Raji (cell line): ENCODE results near the gene CDCA8.

Experiments
- POLR2A ChIP-seq: IDR thresholded peaks from 2 replicates; pipeline ENCODE4 v1.6.1; 2011; ENCODE audit warnings: low read depth, low read length, control low read depth; ENCODE audit not compliant: insufficient read depth

The CDCA8 gene

DNA sequence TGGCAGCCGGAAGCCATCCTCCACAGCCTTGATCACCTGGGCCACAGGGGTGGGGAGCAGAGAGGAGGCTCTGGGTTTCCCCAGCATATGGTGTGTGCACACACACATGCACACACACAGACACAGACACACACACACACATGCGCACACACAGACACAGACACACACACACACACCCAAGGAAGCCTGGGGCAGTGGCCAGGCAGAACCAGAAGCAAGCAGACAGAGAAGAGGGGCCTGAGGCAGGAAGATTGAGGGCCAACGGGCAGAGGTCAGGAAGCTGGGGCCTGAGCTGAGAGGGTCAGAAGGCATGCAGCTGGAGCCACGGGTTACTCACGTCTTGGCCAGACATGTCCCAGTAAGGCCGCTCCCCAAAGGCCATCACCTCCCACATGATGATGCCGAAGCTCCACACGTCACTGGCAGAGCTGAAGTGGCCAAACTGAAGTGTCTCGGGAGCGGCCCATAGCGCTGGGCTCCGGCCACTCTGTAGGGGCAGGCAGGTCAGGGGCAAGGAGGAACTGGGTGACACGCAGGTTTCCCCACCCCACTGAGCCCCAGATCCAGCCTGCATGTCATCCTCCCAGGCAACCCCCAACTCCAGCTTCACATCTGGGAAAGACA, 27.4 kb downstream of the CDCA8 start:
- no peak for TF ChIP-seq POLR2A

DNA sequence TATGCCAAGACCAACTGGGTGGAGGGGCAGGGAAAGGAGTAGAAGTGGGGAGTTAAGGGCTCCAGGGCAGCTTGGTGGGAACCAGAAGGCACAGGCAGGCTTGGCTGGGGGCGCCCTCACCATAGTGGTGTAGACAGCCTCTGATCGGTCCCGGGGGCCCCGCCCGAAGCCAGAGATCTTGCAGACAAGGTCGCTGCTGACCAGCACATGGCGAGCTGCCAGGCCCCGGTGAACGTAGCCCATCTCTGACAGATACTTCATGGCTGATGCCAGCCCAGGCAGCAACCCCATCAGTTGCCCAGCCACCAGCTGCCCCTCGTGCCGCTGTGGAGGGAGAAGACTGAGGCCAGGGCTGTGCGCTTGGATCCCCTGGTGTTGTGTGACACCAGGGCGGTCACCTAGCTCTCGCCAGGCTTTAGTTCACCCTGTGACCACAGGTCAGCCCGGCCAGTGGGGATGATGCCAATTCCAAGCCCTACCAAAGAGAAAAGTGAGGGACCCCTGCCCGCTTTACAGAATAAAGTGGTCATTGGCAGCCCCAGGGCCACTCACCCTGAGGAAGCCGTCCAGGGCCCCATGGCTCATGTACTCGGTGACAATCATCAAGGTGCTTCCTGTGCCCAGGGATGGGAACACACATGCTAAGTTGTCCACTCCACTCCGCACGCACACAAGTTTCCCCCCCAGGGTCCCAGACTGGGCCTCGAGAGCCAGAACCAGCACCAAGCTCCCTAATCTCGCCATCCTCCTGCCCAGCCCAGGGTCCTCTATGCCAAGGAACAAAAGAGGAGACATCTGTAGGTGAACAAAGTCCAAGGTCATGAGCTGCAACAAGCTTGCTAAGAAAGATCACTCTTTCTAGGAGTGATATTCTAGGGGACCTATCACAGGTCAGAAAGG, 28.2 kb downstream of the CDCA8 start:
- TF ChIP-seq POLR2A = no peak

DNA sequence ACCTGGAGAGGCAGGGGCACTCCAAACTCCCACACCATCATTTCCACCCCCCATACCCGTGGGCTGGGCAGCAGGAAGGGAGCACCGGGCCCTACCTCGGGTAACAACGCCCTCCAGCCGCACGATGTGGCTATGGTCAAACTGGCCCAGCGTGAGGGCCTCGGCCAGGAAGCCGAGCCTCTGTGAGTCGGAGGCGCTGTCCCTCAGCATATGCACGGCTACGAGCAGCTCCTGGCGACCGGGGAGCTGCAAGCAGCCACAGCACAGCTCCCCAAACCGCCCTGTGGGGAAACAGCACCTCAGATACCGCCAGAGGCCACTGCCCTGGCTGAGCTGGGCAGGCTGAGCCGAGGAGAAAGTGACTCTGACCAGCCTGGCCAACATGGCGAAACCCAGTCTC, 29.2 kb downstream of the CDCA8 start:
- TF ChIP-seq POLR2A = no peak

DNA sequence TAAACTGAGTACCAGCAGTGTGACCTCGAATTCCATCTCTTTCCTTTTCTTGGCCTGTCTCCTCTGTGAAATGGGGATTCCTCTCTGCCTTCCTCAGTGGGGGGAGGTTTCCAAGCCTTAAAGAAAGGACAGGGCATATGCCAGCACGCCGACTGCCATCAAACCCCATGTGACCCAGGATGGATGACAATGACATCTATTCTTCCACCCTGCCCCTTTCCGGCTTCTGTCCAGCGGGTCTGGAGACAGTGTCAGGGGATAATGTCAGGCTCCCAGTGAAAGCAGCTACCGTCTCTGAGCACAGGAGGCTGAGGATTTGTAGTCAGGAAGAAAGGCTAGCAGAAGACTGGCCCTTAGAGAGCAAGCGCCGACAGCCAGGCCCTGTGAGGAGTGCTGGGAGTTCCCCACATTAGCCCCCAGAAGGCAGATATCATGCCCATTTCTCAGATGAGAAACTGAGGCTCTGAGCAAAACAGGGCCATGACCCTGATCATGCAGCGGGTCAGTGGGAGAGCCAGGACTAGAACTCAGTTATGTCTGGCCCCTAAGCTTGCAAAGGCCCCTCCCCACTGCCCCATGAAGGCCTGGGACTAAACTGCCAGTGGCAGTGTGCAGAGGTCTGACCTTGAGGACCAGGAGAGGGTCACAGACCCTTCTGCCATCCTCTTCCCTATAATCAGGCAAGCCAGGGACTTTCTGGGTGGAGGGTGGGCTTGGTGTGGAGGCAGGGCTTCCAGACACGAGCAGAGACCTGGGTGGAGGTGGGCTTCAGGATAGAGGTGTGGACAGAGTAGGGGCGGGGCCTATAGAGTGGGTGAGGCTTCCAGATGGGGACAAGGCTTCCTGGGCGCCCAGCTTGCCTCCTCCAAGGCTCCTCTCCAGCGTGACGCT, 30.1 kb downstream of the CDCA8 start:
- TF ChIP-seq POLR2A = no peak

GRCh38 chr1:37723072-37723389, 30.7 kb downstream of the CDCA8 start:
- no peak for TF ChIP-seq POLR2A

- no peak for TF ChIP-seq POLR2A
These were observed 31.2 kb downstream of the CDCA8 start for GRCh38 chr1:37723390-37724078.

DNA sequence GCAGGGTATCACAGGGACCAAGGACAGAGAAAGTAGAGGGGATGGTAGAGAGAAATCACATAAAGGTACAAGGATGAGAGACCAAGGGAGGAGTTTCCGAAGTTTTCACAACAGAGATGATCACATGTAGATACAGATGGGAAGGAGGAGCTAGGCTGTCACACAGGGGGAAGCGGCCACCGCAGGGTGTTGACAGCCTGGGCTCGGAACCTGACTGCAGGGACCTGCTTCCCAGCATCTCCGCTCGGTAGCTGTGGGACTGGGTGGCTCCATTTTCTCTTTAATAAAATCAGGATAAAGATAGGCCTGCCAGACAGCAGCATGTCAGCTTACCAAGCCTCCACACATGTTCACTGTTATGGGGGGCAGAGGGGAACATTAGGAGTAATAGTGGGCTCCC, 32.3 kb downstream of the CDCA8 start:
- TF ChIP-seq POLR2A = no peak

DNA sequence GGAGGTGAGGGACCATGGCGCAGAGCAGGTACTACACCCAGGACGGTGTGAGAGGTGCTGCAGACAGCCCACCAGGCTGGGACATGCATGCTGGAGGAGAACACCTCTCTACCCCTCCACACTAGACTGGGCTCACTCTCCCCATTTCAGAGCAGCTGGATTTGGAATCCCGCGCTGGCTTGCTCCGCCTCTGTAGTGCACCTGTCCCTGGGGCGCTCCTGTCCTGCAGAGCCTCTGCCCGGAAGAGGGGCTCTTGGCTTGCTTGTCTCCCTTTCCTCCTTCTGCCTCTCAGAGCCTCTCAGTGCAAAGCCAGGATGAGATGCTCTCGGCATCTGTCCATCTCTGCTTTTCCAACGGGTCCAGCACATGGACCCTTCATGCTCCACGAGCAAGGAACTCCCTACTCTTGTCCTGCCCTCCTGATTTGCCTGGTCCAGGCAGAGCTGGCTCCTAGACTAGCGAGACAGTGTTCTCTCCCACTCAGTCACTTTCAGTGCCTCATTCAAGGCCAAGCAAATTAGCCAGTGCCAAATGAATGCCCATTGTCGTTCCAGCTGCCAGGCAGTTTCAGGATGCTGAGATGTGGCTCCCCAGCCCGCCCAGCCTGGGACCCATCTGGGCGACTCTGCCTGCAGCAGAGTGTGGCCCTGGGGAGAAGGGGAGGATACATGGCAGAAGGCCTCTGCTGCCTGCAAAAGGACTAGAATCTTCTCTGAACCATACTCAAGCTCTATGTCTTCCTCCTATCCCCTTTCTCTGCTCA, 33.7 kb downstream of the CDCA8 start:
- no peak for TF ChIP-seq POLR2A

DNA sequence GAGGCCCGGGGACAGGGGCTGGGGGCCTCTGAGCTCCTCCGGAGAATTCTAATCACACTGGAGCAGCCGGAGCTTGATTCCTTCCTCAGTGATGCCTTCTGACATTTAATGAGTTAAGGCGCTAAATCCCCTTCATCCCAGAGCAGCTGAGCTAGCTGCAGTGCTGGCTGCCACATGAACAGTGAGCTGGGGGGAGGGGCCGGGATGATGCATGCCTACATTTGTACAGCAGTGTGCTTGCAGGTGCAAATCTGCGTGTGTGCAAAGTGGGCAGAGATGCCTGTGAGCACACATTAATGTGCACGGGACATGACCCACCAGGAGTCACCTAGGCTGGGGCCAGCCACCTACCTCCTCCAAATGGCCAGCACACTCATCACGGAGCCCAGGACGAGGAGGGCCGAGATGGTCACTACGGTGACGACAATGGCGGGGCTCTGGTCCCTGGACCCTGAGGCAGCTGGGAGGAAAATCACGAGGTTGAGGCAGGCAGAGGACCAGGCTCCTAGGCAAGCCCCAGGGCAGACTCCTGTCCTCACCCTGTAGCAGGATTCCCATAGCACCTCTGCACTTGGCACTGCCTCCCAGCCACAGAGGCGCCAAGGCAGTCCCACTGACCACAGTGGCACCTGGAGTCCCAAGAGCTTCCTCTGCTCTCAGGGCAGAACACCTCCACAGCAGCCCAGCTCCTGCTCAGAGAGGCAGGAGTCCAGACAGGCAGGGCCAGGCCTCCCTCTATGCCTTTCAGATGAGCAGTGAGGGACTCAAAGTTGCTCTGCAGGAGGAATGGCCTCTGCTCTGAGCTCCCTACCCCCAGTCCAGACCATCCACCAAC, 34.7 kb downstream of the CDCA8 start:
- TF ChIP-seq POLR2A = no peak

GRCh38 chr1:37728416-37728815, 36.1 kb downstream of the CDCA8 start:
- no peak for TF ChIP-seq POLR2A

DNA sequence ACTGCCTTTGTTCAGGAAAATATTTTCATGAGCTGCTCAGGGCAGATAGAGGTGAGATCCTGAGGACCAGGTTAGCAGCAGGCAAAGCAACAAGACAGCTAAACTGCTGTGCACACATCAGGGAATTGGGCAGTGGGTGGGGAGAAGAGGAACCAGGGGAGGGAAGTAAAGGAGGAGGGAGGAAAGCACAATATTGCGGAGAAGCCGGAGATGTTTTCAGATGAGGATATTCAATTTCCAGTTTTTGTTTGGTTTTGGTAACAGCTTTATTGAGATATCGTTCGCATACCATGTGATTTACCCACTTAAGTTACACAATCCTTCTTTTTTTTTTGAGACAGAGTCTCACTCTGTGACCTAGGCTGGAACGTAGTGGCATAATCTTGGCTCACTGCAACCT, 38.1 kb downstream of the CDCA8 start:
- TF ChIP-seq POLR2A = no peak

- no peak for TF ChIP-seq POLR2A
These were observed 39.1 kb downstream of the CDCA8 start for GRCh38 chr1:37731312-37732019.
